ENCODE measurements around the gene LRRC8B. TPM values are rescaled to one million over a fixed set of nuclear protein-coding genes. Genes with fewer than 3 reads are reported as not detected.
"Not testable (repeated sequence)": the region's sequence is repeated elsewhere in the genome, so short reads cannot be mapped to it uniquely, and the experiment has no call there.

The LRRC8B gene
- total RNA-seq, 3 donors from 2014 or later = 71.5 to 81.9 (median 73.0) TPM

DNA sequence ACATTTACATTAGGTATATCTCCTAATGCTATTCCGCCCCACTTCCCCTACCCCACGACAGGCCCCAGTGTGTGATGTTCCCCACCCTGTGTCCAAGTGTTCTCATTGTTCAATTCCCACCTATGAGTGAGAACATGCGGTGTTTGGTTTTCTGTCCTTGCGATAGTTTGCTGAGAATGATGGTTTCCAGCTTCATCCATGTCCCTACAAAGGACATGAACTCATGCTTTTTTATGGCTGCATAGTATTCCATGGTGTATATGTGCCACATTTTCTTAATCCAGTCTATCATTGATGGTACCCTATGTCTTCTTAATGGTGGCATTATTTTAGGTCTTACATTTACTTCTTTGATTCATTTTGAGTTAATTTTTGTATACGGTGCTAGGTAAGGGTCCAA, 14.6 kb upstream of the LRRC8B start:
- ATAC-seq; H3K36me3 Mint-ChIP-seq (ENCODE audit: insufficient read depth); H3K4me3 Mint-ChIP-seq; DNase-seq; H3K27me3 Mint-ChIP-seq (ENCODE audit: low read depth); H3K4me1 Mint-ChIP-seq (ENCODE audit: low read depth); H3K9me3 Mint-ChIP-seq: not testable (repeated sequence)

- peaks cover 10% of the 10 kb centered on the region for H3K4me1 Mint-ChIP-seq (ENCODE audit: low read depth)
- H3K27me3 Mint-ChIP-seq (ENCODE audit: low read depth) = no peaks in the 10 kb centered on the region
- DNase-seq (no peak), ATAC-seq (no peak)
- no peak overlapping the region for H3K4me3 Mint-ChIP-seq
- H3K9me3 Mint-ChIP-seq = peaks cover 3% of the 10 kb centered on the region
- peaks cover 2% of the 10 kb centered on the region for H3K36me3 Mint-ChIP-seq (ENCODE audit: insufficient read depth)
These were observed 11.5 kb upstream of the LRRC8B start for GRCh38 chr1:89512996-89513720.

DNA sequence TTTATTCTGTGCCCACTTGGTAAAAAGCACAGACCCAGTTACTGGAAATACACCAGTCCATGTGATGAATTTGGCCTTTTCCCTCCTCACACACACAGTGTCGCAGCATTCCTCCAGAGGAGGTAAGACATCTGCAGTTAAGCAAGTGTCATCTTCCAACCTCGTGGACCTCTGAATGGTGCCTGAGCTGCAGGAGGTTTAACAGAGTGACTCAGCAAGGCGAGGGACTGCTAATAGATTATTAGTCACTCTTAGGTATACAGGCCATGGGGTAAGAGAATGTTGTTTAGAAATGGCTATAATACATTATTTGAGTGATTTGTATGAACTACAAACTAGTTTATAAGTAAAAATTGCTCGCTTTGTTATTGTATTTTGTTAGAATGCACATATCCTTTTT, 8.6 kb upstream of the LRRC8B start:
- DNase-seq = no peak
- Mint-ChIP-seq H3K4me3 (no peak overlapping the region), H3K9me3 (no peaks in the 10 kb centered on the region), H3K4me1 (ENCODE audit: low read depth) (peaks cover 17% of the 10 kb centered on the region), H3K36me3 (ENCODE audit: insufficient read depth) (no peaks in the 10 kb centered on the region), H3K27me3 (ENCODE audit: low read depth) (no peaks in the 10 kb centered on the region)
- ATAC-seq = peak; percentile 41 to 50

GRCh38 chr1:89518221-89518631, 6.4 kb upstream of the LRRC8B start:
- DNase-seq (no peak), ATAC-seq (no peak)
- Mint-ChIP-seq H3K36me3 (ENCODE audit: insufficient read depth) (no peaks in the 10 kb centered on the region), H3K4me1 (ENCODE audit: low read depth) (peaks cover 25% of the 10 kb centered on the region), H3K9me3 (peaks cover 3% of the 10 kb centered on the region), H3K4me3 (no peak overlapping the region), H3K27me3 (ENCODE audit: low read depth) (no peaks in the 10 kb centered on the region)

- DNase-seq (peak; percentile 36), ATAC-seq (no peak)
- Mint-ChIP-seq H3K9me3 (peaks cover 3% of the 10 kb centered on the region), H3K36me3 (ENCODE audit: insufficient read depth) (peaks cover 2% of the 10 kb centered on the region), H3K4me3 (no peak overlapping the region), H3K4me1 (ENCODE audit: low read depth) (peaks cover 33% of the 10 kb centered on the region), H3K27me3 (ENCODE audit: low read depth) (no peaks in the 10 kb centered on the region)
These were observed 4.8 kb upstream of the LRRC8B start for GRCh38 chr1:89519779-89520358.

DNA sequence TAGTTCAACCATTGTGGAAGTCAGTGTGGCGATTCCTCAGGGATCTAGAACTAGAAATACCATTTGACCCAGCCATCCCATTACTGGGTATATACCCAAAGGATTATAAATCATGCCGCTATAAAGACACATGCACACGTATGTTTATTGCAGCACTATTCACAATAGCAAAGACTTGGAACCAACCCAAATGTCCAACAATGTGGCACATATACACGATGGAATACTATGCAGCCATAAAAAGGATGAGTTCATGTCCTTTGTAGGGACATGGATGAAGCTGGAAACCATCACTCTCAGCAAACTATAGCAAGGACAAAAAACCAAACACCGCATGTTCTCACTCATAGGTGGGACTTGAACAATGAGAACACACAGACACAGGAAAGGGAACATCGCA, 2.7 kb upstream of the LRRC8B start:
- not testable (repeated sequence) for DNase-seq

GRCh38 chr1:89523572-89524368, 859 bp upstream of the LRRC8B start:
- no peak overlapping the region for H3K4me3 Mint-ChIP-seq
- peak; percentile 56 to 62 for ATAC-seq
- peak; percentile 71 for DNase-seq

More for the DNA sequence above, 2.7 kb upstream of the LRRC8B start:
- peaks cover 11% of the 10 kb centered on the region for H3K36me3 Mint-ChIP-seq (ENCODE audit: insufficient read depth)
- H3K27me3 Mint-ChIP-seq (ENCODE audit: low read depth); H3K9me3 Mint-ChIP-seq; H3K4me3 Mint-ChIP-seq; ATAC-seq: not testable (repeated sequence)
- H3K4me1 Mint-ChIP-seq (ENCODE audit: low read depth) = peaks cover 28% of the 10 kb centered on the region

GRCh38 chr1:89525169-89525855, 683 bp downstream of the LRRC8B start:
- H3K9me3 Mint-ChIP-seq = peaks cover 3% of the 10 kb centered on the region
- no peaks in the 10 kb centered on the region for H3K27me3 Mint-ChIP-seq (ENCODE audit: low read depth)
- H3K36me3 Mint-ChIP-seq (ENCODE audit: insufficient read depth) = peaks cover 14% of the 10 kb centered on the region
- ATAC-seq = peak; percentile 12 to 17
- H3K4me1 Mint-ChIP-seq (ENCODE audit: low read depth) = peaks cover 33% of the 10 kb centered on the region
- peak; percentile 24 for DNase-seq
- no peak overlapping the region for H3K4me3 Mint-ChIP-seq

More at GRCh38 chr1:89523572-89524368, 859 bp upstream of the LRRC8B start:
- Mint-ChIP-seq H3K9me3 (peaks cover 3% of the 10 kb centered on the region), H3K27me3 (ENCODE audit: low read depth) (no peaks in the 10 kb centered on the region), H3K4me1 (ENCODE audit: low read depth) (peaks cover 28% of the 10 kb centered on the region), H3K36me3 (ENCODE audit: insufficient read depth) (peaks cover 11% of the 10 kb centered on the region)

- peaks cover 7% of the 10 kb centered on the region for H3K9me3 Mint-ChIP-seq
- no peak overlapping the region for H3K4me3 Mint-ChIP-seq
- peaks cover 47% of the 10 kb centered on the region for H3K4me1 Mint-ChIP-seq (ENCODE audit: low read depth)
- peaks cover 33% of the 10 kb centered on the region for H3K36me3 Mint-ChIP-seq (ENCODE audit: insufficient read depth)
- H3K27me3 Mint-ChIP-seq (ENCODE audit: low read depth) = no peaks in the 10 kb centered on the region
- DNase-seq = no peak
- ATAC-seq = no peak
These were observed 2.6 kb downstream of the LRRC8B start for GRCh38 chr1:89527256-89527655.

DNA sequence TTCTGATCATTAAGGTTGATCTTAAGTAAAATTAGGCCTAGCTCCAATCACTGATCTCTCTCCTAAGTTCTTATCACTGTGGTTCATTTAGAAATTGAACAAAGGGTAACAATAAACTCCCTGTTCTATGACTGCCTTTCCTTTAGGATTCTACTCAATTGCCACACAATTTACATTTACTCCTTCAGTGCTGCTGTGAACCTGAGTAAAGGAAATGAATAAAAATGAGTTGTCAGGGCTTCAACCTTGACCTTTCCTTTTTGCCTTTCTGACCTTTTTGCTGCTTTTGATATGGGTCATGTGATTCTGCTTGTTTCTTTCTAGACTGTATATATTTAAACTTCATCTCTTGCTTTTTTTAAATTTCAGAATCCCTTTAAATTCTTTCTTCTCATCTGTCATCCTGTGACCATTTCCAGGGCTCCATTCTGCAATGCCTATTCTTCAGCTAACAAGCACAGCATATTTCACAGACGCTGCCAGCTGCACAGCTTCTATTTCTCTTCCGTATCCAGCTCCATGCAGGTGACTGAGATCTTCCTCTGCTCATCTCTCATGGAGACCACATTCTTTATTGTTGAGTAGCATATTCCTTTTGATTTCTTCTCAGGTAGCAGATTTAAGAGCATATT, 3.2 kb downstream of the LRRC8B start:
- DNase-seq (no peak), ATAC-seq (no peak)
- Mint-ChIP-seq H3K4me1 (ENCODE audit: low read depth) (peaks cover 49% of the 10 kb centered on the region), H3K36me3 (ENCODE audit: insufficient read depth) (peaks cover 39% of the 10 kb centered on the region), H3K9me3 (peaks cover 4% of the 10 kb centered on the region), H3K4me3 (no peak overlapping the region), H3K27me3 (ENCODE audit: low read depth) (no peaks in the 10 kb centered on the region)

GRCh38 chr1:89528382-89528780, 3.8 kb downstream of the LRRC8B start:
- Mint-ChIP-seq H3K36me3 (ENCODE audit: insufficient read depth) (peaks cover 45% of the 10 kb centered on the region), H3K4me3 (no peak overlapping the region), H3K27me3 (ENCODE audit: low read depth) (no peaks in the 10 kb centered on the region), H3K9me3 (peaks cover 4% of the 10 kb centered on the region), H3K4me1 (ENCODE audit: low read depth) (peaks cover 49% of the 10 kb centered on the region)
- DNase-seq (no peak), ATAC-seq (no peak)

DNA sequence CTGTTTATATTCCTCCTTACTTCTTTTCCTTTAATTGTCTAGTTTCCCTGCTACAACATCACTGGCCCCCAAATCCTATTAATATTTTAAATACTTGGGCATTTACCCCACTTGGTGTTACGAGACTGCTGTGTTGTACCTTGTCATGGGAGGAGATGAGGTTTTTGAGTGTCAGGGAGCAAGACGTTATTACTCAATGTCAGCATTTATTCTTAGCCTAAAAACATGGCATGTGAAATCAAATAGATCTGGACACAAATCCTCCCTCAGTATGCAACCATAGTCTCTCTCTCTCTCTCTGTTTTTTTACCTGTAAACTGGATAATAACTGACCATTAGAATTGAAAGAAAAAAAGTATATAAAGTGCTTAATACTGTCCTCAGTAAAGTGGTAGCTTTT, 4.6 kb downstream of the LRRC8B start:
- DNase-seq (no peak), ATAC-seq (no peak)
- Mint-ChIP-seq H3K36me3 (ENCODE audit: insufficient read depth) (peaks cover 45% of the 10 kb centered on the region), H3K27me3 (ENCODE audit: low read depth) (no peaks in the 10 kb centered on the region), H3K4me3 (no peak overlapping the region), H3K4me1 (ENCODE audit: low read depth) (peaks cover 49% of the 10 kb centered on the region), H3K9me3 (peaks cover 4% of the 10 kb centered on the region)

GRCh38 chr1:89530444-89531089, 5.9 kb downstream of the LRRC8B start:
- Mint-ChIP-seq H3K27me3 (ENCODE audit: low read depth) (no peaks in the 10 kb centered on the region), H3K4me1 (ENCODE audit: low read depth) (peaks cover 56% of the 10 kb centered on the region), H3K36me3 (ENCODE audit: insufficient read depth) (peaks cover 54% of the 10 kb centered on the region), H3K9me3 (peaks cover 4% of the 10 kb centered on the region), H3K4me3 (peak overlapping the region; percentile 50)
- DNase-seq (no peak), ATAC-seq (no peak)
